ENCODE data around the gene ZNF384.

DNA sequence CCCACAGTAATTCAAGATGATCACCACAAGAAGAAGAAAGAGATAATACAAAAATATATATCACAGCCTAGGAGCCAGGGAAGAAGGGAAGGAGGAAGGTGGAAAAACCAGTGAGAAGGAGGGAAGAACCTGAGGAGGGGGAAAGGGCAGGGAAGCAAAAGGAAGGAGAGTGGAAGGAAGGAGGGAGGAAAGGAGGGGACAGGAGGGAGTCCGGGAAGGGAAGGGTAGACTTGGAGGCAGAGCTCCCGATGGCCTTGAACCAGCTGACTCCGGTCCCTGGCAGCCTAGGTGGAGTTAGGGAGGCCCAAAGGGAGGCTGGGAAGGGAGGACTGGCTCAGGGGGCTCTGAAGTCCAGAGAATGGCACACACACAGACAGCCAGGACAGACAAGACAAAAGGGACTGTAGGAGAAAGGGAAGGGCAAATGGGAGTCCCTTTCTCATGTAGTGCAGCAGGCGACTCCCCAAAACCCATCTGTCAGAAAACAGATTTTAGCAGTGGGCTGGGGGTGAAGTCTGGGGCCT, 4.7 kb upstream of the ZNF384 start:
- TF ChIP-seq POLR2A (IDR thresholded peaks at IDR 0.05), result no peak
- TF ChIP-seq, protein P1, sequence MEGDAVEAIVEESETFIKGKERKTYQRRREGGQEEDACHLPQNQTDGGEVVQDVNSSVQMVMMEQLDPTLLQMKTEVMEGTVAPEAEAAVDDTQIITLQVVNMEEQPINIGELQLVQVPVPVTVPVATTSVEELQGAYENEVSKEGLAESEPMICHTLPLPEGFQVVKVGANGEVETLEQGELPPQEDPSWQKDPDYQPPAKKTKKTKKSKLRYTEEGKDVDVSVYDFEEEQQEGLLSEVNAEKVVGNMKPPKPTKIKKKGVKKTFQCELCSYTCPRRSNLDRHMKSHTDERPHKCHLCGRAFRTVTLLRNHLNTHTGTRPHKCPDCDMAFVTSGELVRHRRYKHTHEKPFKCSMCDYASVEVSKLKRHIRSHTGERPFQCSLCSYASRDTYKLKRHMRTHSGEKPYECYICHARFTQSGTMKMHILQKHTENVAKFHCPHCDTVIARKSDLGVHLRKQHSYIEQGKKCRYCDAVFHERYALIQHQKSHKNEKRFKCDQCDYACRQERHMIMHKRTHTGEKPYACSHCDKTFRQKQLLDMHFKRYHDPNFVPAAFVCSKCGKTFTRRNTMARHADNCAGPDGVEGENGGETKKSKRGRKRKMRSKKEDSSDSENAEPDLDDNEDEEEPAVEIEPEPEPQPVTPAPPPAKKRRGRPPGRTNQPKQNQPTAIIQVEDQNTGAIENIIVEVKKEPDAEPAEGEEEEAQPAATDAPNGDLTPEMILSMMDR (IDR thresholded peaks at IDR 0.05), result no peak

All from ovary (tissue), 3 donors.